CD4-positive, alpha-beta T cell treated with Interleukin-6 for 4 hours (primary cell): Measurements from ENCODE around the gene MAP3K5.

Experiments used
- DNase-seq: peaks from one replicate; pipeline ENCODE4 v3.0.0-alpha.2; 2020; ENCODE audit warnings: mixed read lengths

The MAP3K5 gene

DNA sequence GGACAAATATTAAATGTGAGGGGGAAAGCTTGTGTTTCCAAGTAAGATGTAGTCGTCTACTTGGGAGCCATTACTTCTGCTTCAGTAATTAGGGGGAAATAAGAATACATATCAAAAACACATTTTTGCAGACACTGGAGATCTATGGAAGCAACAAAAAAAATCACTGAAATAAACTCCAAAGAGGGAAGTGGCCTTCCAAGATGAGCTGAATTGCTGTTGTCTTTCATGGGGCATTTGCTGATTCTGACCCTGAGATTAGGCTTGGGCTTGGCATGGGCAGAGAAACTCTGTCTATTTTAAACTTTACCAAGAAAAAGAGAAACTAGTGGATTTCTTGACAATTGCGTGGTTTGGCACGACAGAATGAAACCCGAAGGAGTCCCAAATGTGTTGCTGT lies 120.1 kb downstream of the MAP3K5 start:
- DNase-seq, result no peak

DNA sequence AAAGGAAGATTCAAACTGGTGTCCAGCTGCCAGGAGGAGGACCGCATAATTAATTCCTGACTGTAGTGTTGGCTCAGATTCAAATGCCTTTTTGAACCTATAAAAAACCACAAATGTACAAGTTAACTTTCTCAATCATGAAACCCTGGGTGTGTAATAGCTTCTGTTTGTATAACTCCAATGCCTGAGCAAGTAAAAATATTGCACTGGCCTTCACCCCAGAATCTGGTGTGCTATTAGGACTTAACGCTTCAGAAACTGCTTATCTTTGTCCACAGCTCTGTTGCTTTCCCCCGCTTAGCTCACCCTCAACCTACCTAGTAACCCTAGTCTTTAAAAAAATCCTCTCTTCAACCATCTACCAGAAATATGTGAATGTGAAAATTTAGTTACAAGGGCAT lies 123.0 kb downstream of the MAP3K5 start:
- DNase-seq, result no peak

DNA sequence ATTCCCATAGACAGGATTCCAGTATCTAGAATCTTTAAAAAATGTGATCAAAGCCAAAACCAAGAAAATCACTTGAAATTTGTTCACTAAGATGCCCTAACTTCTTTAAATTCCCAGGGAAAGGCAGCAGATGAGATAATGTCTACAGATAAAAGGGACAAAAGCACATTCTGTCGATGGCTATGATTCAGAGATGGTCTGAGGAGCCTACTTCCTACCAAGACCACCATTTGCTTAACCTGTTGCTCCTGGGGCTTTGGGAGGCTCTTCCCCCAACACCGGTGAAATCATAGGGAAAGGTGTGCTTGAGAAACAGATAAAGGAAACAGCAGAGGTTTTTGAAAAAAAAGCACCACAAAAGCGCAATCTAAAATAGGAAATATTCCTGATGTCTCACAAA lies 123.7 kb downstream of the MAP3K5 start:
- DNase-seq, result no peak

- DNase-seq, result no peak
These were observed 126.2 kb downstream of the MAP3K5 start for GRCh38 chr6:136666041-136666440.

GRCh38 chr6:136662347-136663237 lies 129.7 kb downstream of the MAP3K5 start:
- no peak for DNase-seq

DNA sequence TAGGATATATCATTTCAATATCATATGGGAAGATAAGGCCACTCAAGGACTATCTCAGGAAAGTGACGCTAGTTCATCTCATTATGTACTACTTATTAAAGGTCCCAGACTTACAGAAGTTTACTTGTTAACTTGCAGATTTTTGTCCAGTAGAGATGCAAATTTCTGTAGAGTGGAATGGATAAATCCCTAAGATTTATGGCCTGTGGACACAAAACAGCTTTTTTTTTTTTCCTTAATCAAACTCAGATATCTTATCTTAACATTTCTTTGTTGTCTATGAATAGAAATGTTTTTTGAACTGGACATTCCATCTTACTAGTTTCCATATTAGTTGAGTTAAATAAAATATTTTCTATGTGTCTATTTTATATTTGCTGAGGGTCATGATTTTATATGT lies 131.6 kb downstream of the MAP3K5 start:
- DNase-seq, result no peak

DNA sequence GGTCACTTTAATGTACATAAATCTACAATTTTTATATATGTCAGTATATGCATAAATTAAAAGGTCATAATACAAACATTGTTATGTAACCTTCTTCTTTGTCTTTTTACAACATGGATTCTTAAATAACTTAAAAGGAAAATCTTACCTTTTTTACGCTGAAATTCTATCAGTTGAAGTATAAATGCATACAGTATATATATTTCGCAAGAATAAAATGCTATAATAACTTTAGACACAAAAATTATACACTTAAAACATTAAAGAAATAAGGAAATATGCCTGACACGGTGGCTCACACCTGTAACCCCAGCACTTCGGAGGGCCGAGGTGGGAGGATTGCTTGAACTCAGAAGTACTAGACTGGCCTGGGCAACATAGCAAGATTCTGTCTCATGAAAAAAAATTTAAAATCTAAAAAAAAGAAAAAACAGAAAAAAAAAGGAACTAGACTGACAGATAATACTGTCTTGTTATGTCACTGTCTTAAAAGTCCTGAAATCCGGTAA lies 132.2 kb downstream of the MAP3K5 start:
- DNase-seq, result no peak

DNA sequence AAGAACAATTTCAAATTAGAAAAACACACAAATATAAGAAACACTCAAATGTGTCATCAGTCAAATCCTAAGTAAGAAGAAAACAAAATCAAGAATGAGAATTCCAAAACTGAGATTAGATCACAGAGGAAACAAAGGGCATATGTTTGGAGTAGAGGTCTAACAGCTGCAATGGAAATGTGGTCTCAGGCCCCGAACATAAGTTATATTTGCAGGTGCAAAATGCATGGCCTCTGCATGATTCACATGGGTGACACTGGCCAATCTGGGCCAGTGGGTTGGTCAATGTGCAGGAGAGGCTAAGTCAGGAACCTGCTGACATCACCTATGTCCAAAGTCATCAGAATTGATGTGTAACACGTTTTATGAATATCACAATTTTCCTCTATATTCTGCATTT lies 133.6 kb downstream of the MAP3K5 start:
- no peak for DNase-seq

DNA sequence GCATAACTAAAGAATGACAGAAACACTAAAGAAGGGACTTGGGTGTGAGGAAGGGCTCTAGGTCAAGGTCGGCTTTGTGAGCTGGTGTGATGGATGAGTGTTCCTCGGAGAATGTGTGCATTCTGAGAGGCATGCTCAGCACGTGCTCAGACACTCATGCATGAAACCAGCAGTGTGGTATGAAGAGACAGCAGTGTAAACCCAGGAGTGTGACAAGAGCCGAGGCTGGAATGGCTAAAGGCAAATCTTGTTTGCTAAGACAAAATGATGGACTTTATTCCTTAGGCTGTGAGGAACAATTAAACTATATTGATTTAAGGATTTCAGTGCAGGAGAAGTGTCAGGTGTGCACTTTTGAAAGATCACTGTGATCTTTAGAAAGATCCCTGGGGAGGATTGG lies 134.6 kb downstream of the MAP3K5 start:
- DNase-seq, result no peak

- DNase-seq, result no peak
These were observed 136.2 kb downstream of the MAP3K5 start for GRCh38 chr6:136656121-136656520.

DNA sequence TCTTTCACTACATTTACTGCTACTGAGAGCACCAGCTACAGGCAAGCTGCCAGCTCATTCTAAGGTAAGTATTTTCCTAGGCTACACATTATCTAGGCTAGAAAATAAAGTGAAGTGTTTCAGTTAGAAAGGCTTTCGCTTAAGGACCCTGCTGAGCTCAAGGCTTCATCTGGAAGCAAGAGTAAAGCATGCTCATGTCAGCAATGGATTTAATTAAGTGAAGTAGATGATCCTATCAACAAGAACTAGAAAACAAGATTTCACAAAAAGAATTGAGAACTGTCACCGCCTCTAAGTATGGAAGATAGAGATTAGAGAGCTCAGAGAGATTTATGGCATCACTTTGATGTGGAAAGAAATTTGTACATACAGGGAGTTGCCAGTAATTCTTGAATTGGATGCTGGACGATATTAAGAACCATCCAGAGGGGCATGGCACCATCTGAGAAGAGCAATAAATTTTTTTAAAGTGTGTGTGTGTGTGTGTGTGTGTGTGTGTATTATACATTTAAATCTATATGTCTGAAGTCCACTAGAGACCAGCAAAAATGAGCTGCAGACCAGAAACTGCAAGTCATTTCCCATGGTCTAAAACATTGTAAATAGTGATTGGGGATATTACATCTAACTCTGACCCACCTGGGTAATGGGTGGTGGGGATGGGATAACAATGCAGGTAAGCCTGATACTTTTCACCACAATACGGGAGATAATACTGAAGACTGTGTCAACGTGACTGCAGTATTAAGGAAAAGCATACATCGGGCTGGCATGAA lies 136.8 kb downstream of the MAP3K5 start:
- DNase-seq, result no peak

GRCh38 chr6:136654086-136654485 lies 138.2 kb downstream of the MAP3K5 start:
- DNase-seq, result no peak

DNA sequence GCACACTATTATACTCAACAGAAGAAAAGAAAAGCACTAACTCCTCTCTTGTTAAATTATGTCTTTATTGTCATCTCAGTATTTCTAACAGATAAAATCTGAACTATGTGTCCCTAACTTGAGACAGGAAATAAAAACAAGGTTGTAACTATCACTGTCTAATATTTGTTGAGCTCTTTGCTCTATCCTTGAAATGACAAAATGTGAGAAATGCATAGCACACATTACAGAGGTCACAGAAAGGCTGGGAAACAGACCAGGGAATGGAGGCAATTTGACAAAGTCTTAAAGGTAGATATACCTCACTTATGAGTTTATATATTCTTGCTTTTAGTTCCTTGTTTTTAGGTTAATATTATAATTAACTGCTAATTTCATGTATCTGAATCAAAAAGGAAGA lies 139.6 kb downstream of the MAP3K5 start:
- DNase-seq, result no peak

- no peak for DNase-seq
These were observed 140.3 kb downstream of the MAP3K5 start for GRCh38 chr6:136651982-136652381.

GRCh38 chr6:136647363-136647852 lies 144.9 kb downstream of the MAP3K5 start:
- peak; percentile 55 for DNase-seq

DNA sequence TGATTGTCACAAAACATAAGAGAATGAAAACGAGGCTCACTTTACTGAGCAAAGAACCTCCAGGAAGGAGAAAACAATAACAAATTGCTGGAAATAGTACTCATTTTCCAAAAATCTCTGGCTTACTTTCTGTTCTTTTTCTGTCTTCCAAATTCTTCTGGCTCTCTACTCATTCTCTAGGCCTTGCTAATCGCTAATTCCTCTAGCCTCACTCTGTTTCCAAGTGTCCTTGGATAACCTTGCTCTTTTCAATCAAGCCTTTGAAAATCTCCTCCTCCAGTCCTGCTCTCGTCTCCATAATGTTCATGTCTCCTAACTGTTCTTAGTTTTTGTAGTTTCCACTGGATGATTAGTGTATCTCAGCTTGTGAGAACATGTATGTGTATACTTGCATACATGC lies 145.9 kb downstream of the MAP3K5 start:
- DNase-seq, result no peak

DNA sequence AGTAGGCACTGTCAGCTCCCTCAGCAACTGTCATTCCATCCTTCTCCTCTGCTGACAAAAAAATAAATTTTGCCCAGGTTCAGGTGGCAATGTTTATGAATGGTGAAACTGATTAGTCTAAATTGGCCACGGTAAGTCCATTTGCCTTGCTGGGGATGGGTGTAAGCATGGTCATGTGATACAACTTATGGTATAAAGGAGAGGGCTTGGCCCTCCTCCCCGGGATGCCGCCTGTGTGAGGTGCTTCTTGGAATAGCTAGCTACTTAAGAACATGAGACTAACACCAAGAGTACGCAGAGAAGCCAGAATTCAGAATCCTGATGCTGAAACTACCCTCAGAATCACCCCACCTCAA lies 147.7 kb downstream of the MAP3K5 start:
- no peak for DNase-seq

DNA sequence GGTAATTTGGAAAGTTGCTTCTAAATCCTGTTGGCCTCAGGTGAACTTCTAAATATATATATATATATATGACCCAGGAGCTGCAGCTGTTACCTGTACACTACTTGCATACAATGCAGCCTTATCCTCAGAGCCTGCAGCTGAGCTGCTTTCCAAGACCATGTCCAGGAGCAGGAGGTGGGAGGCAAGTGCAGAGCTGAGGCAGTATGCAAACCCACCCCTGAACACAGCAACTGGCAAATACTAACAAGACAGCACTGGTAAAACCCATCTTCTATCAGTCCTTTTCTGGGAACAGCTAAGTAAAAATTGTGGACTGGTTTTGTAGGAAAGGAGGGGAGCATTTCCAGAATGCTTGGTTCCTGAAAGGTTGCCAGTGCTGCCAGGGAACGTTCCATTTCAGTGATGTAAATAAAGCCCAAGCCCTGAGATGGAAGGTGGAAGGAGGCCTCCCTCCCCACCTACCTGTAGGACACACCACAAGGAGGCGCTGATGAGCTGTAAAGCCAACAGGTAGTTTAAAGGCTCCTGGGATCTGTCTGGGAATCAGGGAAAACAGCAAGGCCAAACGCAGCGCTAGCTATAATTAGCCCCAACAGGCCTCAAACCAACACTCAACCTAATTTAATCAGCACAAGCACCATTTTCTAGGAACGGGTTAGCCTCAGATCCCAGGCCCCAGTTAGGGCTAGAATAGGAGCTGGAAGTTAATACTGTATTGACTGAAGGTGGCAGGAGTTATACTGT lies 148.3 kb downstream of the MAP3K5 start:
- DNase-seq, result peak; percentile 87

GRCh38 chr6:136641873-136642465 lies 150.3 kb downstream of the MAP3K5 start:
- DNase-seq, result no peak

GRCh38 chr6:136641166-136641565 lies 151.1 kb downstream of the MAP3K5 start:
- no peak for DNase-seq

DNA sequence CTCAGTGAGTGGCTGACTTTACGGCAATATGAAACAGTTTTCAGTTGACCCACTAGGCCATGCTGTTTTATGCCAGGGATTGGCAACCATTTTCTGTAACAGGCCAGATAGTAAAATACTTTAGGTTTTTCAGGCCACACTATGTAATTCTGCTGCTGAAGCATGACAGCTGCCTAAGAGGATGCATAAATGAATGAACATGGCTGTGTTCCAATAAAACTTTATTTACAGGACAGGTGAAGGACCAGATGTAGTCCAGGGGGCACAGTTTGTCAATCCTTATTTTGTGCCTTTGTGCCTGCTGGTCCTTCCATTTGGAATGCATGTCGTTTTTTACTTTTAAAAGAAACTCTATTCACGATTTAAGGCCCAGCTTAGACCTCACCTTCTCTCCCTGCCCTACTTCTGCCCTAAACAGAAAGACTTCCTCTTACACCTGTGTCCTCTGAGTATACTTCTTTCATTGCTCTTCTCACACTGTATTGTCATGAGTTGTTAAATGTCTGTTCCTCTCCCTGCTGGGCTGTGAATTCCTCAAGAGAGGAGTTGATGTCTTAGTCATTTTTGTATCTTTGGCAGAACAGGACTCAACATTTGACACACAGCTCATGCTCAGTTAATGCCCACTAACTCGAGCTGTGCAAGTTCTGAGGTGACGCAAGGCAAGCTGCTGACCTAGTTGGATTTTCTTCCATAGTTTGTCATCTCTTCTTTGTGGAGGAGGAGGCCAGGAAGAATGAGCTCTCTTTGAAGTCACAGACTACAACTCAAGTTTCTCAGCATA lies 152.0 kb downstream of the MAP3K5 start:
- no peak for DNase-seq

DNA sequence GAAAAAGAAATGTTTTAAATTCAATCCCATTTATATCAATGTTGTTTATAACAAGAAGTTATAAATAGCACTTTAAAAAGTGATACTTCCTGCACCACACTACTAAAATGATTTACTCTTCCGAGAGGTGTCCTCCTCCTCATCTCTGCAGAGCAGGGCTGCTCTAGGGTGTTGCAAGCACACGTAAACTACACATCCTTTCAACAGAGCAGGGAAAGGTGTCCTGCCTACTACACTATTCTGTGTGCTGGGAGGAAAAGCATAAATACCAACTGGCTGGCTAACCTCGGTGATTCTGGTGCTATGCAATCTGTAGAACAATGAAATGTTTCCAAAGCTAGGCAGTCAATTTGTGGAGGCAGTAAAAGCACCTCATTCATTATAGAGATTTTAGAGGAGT lies 152.6 kb downstream of the MAP3K5 start:
- DNase-seq, result no peak
